ENCODE results near the gene MMP23B.
"Not testable (repeated sequence)": the region's sequence is repeated elsewhere in the genome, so short reads cannot be mapped to it uniquely, and the experiment has no call there.

DNA sequence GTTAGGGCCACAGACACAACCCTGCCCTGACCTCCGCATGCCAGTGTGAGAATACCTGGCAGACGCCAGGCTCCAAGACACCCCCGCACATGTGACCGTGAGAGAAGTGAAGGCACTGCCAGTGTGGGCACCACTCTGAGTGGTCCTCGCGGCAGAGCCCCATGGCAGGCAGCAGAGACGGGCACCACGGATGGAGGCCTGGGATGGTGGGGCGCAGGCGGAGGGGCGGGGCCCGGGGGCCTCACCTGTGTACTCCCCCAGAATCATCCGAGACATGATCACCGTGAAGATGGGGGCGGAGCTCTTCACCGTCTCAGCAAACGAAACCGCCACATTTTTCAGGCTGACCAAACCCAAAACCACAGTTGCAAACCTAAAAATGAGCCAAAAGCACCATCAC lies 43.2 kb downstream of the MMP23B start:
- TF ChIP-seq, protein P1, sequence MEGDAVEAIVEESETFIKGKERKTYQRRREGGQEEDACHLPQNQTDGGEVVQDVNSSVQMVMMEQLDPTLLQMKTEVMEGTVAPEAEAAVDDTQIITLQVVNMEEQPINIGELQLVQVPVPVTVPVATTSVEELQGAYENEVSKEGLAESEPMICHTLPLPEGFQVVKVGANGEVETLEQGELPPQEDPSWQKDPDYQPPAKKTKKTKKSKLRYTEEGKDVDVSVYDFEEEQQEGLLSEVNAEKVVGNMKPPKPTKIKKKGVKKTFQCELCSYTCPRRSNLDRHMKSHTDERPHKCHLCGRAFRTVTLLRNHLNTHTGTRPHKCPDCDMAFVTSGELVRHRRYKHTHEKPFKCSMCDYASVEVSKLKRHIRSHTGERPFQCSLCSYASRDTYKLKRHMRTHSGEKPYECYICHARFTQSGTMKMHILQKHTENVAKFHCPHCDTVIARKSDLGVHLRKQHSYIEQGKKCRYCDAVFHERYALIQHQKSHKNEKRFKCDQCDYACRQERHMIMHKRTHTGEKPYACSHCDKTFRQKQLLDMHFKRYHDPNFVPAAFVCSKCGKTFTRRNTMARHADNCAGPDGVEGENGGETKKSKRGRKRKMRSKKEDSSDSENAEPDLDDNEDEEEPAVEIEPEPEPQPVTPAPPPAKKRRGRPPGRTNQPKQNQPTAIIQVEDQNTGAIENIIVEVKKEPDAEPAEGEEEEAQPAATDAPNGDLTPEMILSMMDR (IDR thresholded peaks at IDR 0.05) = not testable (repeated sequence)
- not testable (repeated sequence) for TF ChIP-seq EP300, POLR2AphosphoS5 (IDR thresholded peaks at IDR 0.05)

Measured in gastroesophageal sphincter (tissue), 3 donors.